IgD-negative memory B cell (primary cell): ENCODE results near the gene UNC93A. TPM values are rescaled to one million over a fixed set of nuclear protein-coding genes. Genes with fewer than 3 reads are reported as not detected.
A peak's percentile ranks its signal among the peaks of the same experiment; 100 is the strongest.

Experiments
- H3K27ac Mint-ChIP-seq, 3 donors: one replicate each; pipeline ENCODE4 v1.8.0; 2020 to 2022; ENCODE audit warnings: mild to moderate bottlenecking in 3 of 3, mixed read lengths in 3 of 3, moderate library complexity in 1 of 3
- H3K27me3 Mint-ChIP-seq: one replicate; pipeline ENCODE4 v1.8.0; 2021; ENCODE audit warnings: mixed read lengths
- H3K36me3 Mint-ChIP-seq: one replicate; pipeline ENCODE4 v1.8.0; 2020; ENCODE audit warnings: mild to moderate bottlenecking, mixed read lengths
- H3K4me1 Mint-ChIP-seq, 3 donors: one replicate each; pipeline ENCODE4 v1.8.0; 2020 to 2022; ENCODE audit warnings: mixed read lengths in 3 of 3, mild to moderate bottlenecking in 1 of 3
- H3K4me3 Mint-ChIP-seq, 4 donors: one replicate each; pipeline ENCODE4 v1.8.0; 2020 to 2022; ENCODE audit warnings: mild to moderate bottlenecking in 4 of 4, mixed read lengths in 4 of 4, moderate library complexity in 3 of 4
- H3K9me3 Mint-ChIP-seq, 3 donors: one replicate each; pipeline ENCODE4 v1.8.0; 2020 to 2021; ENCODE audit warnings: mixed read lengths in 3 of 3, mild to moderate bottlenecking in 1 of 3
- polyA plus RNA-seq: library from polyadenylated mRNA; unstranded; fragments of 300-500 nt; fragmentation: Illumina TruSeq; gene quantifications from one replicate; pipeline ENCODE4 v1.2.3, GENCODE V29; 2021

Gene UNC93A
- polyA plus RNA-seq, 1 donor from 2014 or later: not detected

- H3K36me3 Mint-ChIP-seq: no peaks in the 10 kb centered on the region
- H3K27me3 Mint-ChIP-seq: peaks cover 26% of the 10 kb centered on the region
Observed at GRCh38 chr6:167328086-167328485, 37.0 kb downstream of the UNC93A start.

GRCh38 chr6:167329014-167329413 lies 37.9 kb downstream of the UNC93A start:
- Mint-ChIP-seq H3K4me3 (no peak overlapping the region), H3K4me1 (no peaks in the 10 kb centered on the region), H3K27me3 (peaks cover 23% of the 10 kb centered on the region), H3K9me3 (no peaks in the 10 kb centered on the region), H3K27ac (no peak overlapping the region), H3K36me3 (no peaks in the 10 kb centered on the region)

More at GRCh38 chr6:167328086-167328485, 37.0 kb downstream of the UNC93A start:
- Mint-ChIP-seq H3K4me1 (no peaks in the 10 kb centered on the region), H3K9me3 (no peaks in the 10 kb centered on the region), H3K27ac (no peak overlapping the region), H3K4me3 (no peak overlapping the region)

- Mint-ChIP-seq H3K9me3 (no peaks in the 10 kb centered on the region), H3K36me3 (no peaks in the 10 kb centered on the region), H3K27ac (peak overlapping the region in 1 of 3 donors; percentile 43), H3K4me3 (peak overlapping the region in 1 of 4 donors; percentile 5), H3K27me3 (peaks cover 14% of the 10 kb centered on the region), H3K4me1 (no peaks in the 10 kb centered on the region)
Observed at GRCh38 chr6:167330750-167331149, 39.6 kb downstream of the UNC93A start.

- no peaks in the 10 kb centered on the region for H3K4me1 Mint-ChIP-seq
- no peaks in the 10 kb centered on the region for H3K9me3 Mint-ChIP-seq
- H3K4me3 Mint-ChIP-seq: no peak overlapping the region
- peaks cover 13% of the 10 kb centered on the region for H3K27me3 Mint-ChIP-seq
- H3K27ac Mint-ChIP-seq: no peak overlapping the region
- H3K36me3 Mint-ChIP-seq: no peaks in the 10 kb centered on the region
Observed at GRCh38 chr6:167331565-167331964, 40.5 kb downstream of the UNC93A start.

GRCh38 chr6:167336844-167337630 lies 45.9 kb downstream of the UNC93A start:
- peaks cover 9% of the 10 kb centered on the region for H3K27me3 Mint-ChIP-seq
- H3K4me1 Mint-ChIP-seq: no peaks in the 10 kb centered on the region
- peaks cover 0 to 2% (median 0%) of the 10 kb centered on the region in 3 donors for H3K9me3 Mint-ChIP-seq
- no peak overlapping the region for H3K27ac Mint-ChIP-seq
- no peak overlapping the region for H3K4me3 Mint-ChIP-seq
- no peaks in the 10 kb centered on the region for H3K36me3 Mint-ChIP-seq

- H3K27ac Mint-ChIP-seq: no peak overlapping the region
- H3K36me3 Mint-ChIP-seq: no peaks in the 10 kb centered on the region
- peaks cover 9% of the 10 kb centered on the region for H3K27me3 Mint-ChIP-seq
- peaks cover 0 to 2% (median 0%) of the 10 kb centered on the region in 3 donors for H3K9me3 Mint-ChIP-seq
- no peak overlapping the region for H3K4me3 Mint-ChIP-seq
- no peaks in the 10 kb centered on the region for H3K4me1 Mint-ChIP-seq
Observed at GRCh38 chr6:167337675-167338449, 46.7 kb downstream of the UNC93A start.

GRCh38 chr6:167338541-167339117 lies 47.5 kb downstream of the UNC93A start:
- no peaks in the 10 kb centered on the region for H3K36me3 Mint-ChIP-seq
- no peak overlapping the region for H3K4me3 Mint-ChIP-seq
- H3K9me3 Mint-ChIP-seq: peaks cover 0 to 2% (median 0%) of the 10 kb centered on the region in 3 donors
- H3K27me3 Mint-ChIP-seq: peaks cover 9% of the 10 kb centered on the region
- no peaks in the 10 kb centered on the region for H3K4me1 Mint-ChIP-seq
- peak overlapping the region in 1 of 3 donors; percentile 29 for H3K27ac Mint-ChIP-seq

GRCh38 chr6:167341038-167341583 lies 50.0 kb downstream of the UNC93A start:
- Mint-ChIP-seq H3K36me3 (no peaks in the 10 kb centered on the region), H3K27me3 (peaks cover 13% of the 10 kb centered on the region), H3K4me1 (no peaks in the 10 kb centered on the region), H3K9me3 (peaks cover 0 to 2% (median 0%) of the 10 kb centered on the region in 3 donors), H3K4me3 (no peak overlapping the region), H3K27ac (no peak overlapping the region)

- peaks cover 12% of the 10 kb centered on the region for H3K27me3 Mint-ChIP-seq
- no peak overlapping the region for H3K4me3 Mint-ChIP-seq
Observed at GRCh38 chr6:167341665-167342655, 50.8 kb downstream of the UNC93A start.

GRCh38 chr6:167342879-167343610 lies 51.9 kb downstream of the UNC93A start:
- no peak overlapping the region for H3K27ac Mint-ChIP-seq
- peaks cover 0 to 2% (median 0%) of the 10 kb centered on the region in 3 donors for H3K4me1 Mint-ChIP-seq
- H3K4me3 Mint-ChIP-seq: no peak overlapping the region
- H3K36me3 Mint-ChIP-seq: no peaks in the 10 kb centered on the region
- peaks cover 16% of the 10 kb centered on the region for H3K27me3 Mint-ChIP-seq
- peaks cover 0 to 2% (median 0%) of the 10 kb centered on the region in 3 donors for H3K9me3 Mint-ChIP-seq

More at GRCh38 chr6:167341665-167342655, 50.8 kb downstream of the UNC93A start:
- H3K9me3 Mint-ChIP-seq: peaks cover 0 to 2% (median 0%) of the 10 kb centered on the region in 3 donors
- H3K36me3 Mint-ChIP-seq: no peaks in the 10 kb centered on the region
- H3K4me1 Mint-ChIP-seq: no peaks in the 10 kb centered on the region
- H3K27ac Mint-ChIP-seq: no peak overlapping the region

- H3K27me3 Mint-ChIP-seq: peaks cover 28% of the 10 kb centered on the region
Observed at GRCh38 chr6:167345348-167345747, 54.2 kb downstream of the UNC93A start.

GRCh38 chr6:167345960-167346359 lies 54.8 kb downstream of the UNC93A start:
- no peak overlapping the region for H3K27ac Mint-ChIP-seq
- H3K27me3 Mint-ChIP-seq: peaks cover 31% of the 10 kb centered on the region
- H3K36me3 Mint-ChIP-seq: no peaks in the 10 kb centered on the region
- no peak overlapping the region for H3K4me3 Mint-ChIP-seq
- H3K9me3 Mint-ChIP-seq: no peaks in the 10 kb centered on the region
- peaks cover 2 to 9% (median 6%) of the 10 kb centered on the region in 3 donors for H3K4me1 Mint-ChIP-seq

More at GRCh38 chr6:167345348-167345747, 54.2 kb downstream of the UNC93A start:
- Mint-ChIP-seq H3K36me3 (no peaks in the 10 kb centered on the region), H3K27ac (no peak overlapping the region), H3K9me3 (no peaks in the 10 kb centered on the region), H3K4me1 (peaks cover 2 to 9% (median 5%) of the 10 kb centered on the region in 3 donors), H3K4me3 (no peak overlapping the region)

GRCh38 chr6:167347226-167347625 lies 56.1 kb downstream of the UNC93A start:
- Mint-ChIP-seq H3K9me3 (no peaks in the 10 kb centered on the region), H3K4me3 (peak overlapping the region in 2 of 4 donors; percentile 19 to 24), H3K4me1 (peaks cover 2 to 19% (median 15%) of the 10 kb centered on the region in 3 donors), H3K27ac (no peak overlapping the region), H3K27me3 (peaks cover 32% of the 10 kb centered on the region), H3K36me3 (no peaks in the 10 kb centered on the region)
